Measurements from ENCODE around the gene RBFOX1. TPM values are rescaled to one million over a fixed set of nuclear protein-coding genes. Genes with fewer than 3 reads are reported as not detected.

RBFOX1 gene
- total RNA-seq, 1 donor from 2014 or later: not detected

DNA sequence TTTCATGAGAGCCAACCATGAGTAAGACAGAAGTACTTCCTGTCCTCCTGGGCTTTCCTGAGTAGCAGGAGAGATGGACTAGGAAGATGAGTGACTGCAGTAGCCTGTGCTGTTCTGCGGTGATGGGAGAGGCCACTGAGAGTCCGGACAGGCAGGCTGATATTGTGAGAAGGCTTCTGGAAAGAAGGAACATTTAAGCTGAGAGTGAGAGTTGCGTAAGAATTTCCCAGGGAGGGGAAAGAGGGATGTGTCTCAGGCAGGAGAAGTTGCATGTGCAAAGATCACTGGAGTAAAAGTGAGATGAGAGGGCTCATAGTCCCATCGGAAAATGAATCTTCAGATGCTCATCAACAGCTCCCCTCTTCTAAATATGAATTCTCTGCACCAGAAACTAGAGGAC, 258.3 kb downstream of the RBFOX1 start:
- Histone ChIP-seq H3K27me3 (ENCODE audit: control insufficient read depth, insufficient read depth, low read length) (no peaks in the 10 kb centered on the region), H3K36me3 (ENCODE audit: control insufficient read depth, insufficient read depth, low read length) (no peaks in the 10 kb centered on the region), H3K4me3 (ENCODE audit: low read depth, low read length) (no peak overlapping the region)
- DNase-seq (ENCODE audit: low read depth): no peak
- TF ChIP-seq, protein P1, sequence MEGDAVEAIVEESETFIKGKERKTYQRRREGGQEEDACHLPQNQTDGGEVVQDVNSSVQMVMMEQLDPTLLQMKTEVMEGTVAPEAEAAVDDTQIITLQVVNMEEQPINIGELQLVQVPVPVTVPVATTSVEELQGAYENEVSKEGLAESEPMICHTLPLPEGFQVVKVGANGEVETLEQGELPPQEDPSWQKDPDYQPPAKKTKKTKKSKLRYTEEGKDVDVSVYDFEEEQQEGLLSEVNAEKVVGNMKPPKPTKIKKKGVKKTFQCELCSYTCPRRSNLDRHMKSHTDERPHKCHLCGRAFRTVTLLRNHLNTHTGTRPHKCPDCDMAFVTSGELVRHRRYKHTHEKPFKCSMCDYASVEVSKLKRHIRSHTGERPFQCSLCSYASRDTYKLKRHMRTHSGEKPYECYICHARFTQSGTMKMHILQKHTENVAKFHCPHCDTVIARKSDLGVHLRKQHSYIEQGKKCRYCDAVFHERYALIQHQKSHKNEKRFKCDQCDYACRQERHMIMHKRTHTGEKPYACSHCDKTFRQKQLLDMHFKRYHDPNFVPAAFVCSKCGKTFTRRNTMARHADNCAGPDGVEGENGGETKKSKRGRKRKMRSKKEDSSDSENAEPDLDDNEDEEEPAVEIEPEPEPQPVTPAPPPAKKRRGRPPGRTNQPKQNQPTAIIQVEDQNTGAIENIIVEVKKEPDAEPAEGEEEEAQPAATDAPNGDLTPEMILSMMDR (IDR thresholded peaks at IDR 0.05; ENCODE audit: insufficient read depth, low read length, poor library complexity, severe bottlenecking): no peak

DNA sequence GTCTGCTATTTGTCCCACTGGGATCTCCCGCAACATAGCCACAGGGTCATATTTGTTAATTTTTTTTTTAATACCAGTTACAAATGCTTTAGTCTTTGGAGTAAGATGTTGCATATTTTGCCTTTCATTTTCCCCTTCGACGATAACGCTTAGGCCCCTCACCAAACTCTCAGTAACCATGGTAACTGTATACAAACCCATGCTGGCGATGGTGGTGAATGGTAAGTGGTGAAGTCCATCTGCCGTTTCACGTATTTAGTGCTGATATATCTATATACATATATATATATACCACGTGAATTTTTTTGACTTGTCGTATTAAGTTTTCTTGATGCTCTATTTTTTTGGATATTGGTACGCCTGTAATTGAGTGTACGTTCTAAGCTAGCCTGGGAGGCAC, 263.7 kb downstream of the RBFOX1 start:
- Histone ChIP-seq H3K27me3 (ENCODE audit: control insufficient read depth, insufficient read depth, low read length) (no peaks in the 10 kb centered on the region), H3K4me3 (ENCODE audit: low read depth, low read length) (no peak overlapping the region), H3K36me3 (ENCODE audit: control insufficient read depth, insufficient read depth, low read length) (no peaks in the 10 kb centered on the region)
- no peak for DNase-seq (ENCODE audit: low read depth)
- TF ChIP-seq, protein P1 (IDR thresholded peaks at IDR 0.05; ENCODE audit: insufficient read depth, low read length, poor library complexity, severe bottlenecking): no peak

DNA sequence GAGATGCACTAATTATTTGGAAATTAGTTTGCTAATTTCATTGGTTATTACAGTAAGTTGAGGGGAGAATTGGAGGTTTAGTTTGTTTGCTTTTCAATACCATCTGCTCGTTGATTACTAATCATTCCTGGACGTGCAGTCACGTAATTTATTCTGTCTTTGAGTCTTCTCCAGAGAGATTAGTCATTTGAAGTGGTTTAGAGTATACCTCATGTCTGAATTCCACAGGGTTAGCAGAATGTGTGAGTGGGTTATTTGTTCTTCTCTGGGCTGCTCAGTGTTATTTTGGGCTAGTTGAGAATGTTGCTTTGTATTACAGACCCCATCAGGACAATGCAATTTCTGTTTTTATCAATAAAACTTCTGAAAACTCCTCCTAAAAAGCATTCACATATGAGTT, 265.0 kb downstream of the RBFOX1 start:
- H3K4me3 ChIP-seq (ENCODE audit: low read depth, low read length): no peak overlapping the region
- no peaks in the 10 kb centered on the region for H3K27me3 ChIP-seq (ENCODE audit: control insufficient read depth, insufficient read depth, low read length)
- TF ChIP-seq, protein P1 (IDR thresholded peaks at IDR 0.05; ENCODE audit: insufficient read depth, low read length, poor library complexity, severe bottlenecking): no peak
- DNase-seq (ENCODE audit: low read depth): peak; percentile 47
- no peaks in the 10 kb centered on the region for H3K36me3 ChIP-seq (ENCODE audit: control insufficient read depth, insufficient read depth, low read length)

DNA sequence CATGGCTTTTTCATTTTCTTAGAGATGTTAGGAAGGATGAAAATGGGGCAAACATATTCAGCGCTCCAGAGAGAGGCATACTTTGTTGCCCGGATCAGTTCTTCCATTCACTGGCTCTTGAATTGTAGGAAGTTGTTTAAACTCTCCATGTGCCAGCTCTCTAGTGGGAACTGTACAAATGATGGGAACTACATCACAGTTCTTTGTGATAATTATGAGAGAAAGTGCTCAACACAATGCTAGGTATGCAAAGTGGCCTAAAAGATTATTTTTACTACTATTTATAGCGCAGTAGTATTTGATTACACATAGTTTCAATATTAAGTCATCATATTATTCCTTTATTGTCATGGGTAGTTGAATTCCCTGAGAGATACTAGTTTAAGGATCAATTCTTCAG, 268.5 kb downstream of the RBFOX1 start:
- no peak for DNase-seq (ENCODE audit: low read depth)
- H3K36me3 ChIP-seq (ENCODE audit: control insufficient read depth, insufficient read depth, low read length): no peaks in the 10 kb centered on the region
- TF ChIP-seq, protein P1 (IDR thresholded peaks at IDR 0.05; ENCODE audit: insufficient read depth, low read length, poor library complexity, severe bottlenecking): no peak
- no peak overlapping the region for H3K4me3 ChIP-seq (ENCODE audit: low read depth, low read length)
- H3K27me3 ChIP-seq (ENCODE audit: control insufficient read depth, insufficient read depth, low read length): no peaks in the 10 kb centered on the region

DNA sequence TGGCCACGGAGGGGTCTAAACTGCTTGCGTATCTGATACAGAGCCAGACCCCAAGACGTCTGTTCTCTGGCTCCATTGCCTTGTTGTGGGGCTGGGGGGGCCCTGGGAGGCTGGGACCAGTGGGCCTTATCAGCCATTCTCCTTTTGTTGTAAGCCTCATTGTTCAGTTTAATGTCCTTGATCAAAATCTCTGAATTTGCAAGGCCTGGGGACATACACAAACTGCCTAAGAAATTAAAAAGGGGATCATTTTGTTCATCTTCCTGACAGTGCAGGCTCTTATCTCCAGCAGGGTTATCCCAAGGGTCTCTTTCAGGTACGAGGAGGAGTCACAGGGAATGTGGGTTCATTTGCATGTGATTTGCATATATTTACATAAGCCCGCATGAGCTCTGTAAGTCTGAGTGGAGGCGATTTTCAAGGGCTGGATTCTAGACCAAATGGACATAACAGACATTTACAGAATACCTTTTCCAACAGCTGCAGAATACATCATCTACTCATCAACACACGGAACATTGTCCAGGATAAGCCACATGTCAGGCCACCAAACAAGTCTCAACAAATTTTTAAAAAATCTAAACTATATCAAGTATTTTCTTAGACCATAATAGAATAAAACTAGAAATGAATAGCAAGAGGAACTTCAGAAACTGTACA, 269.8 kb downstream of the RBFOX1 start:
- H3K27me3 ChIP-seq (ENCODE audit: control insufficient read depth, insufficient read depth, low read length): no peaks in the 10 kb centered on the region
- H3K36me3 ChIP-seq (ENCODE audit: control insufficient read depth, insufficient read depth, low read length): no peaks in the 10 kb centered on the region
- no peak for DNase-seq (ENCODE audit: low read depth)
- TF ChIP-seq, protein P1 (IDR thresholded peaks at IDR 0.05; ENCODE audit: insufficient read depth, low read length, poor library complexity, severe bottlenecking): no peak
- no peak overlapping the region for H3K4me3 ChIP-seq (ENCODE audit: low read depth, low read length)

DNA sequence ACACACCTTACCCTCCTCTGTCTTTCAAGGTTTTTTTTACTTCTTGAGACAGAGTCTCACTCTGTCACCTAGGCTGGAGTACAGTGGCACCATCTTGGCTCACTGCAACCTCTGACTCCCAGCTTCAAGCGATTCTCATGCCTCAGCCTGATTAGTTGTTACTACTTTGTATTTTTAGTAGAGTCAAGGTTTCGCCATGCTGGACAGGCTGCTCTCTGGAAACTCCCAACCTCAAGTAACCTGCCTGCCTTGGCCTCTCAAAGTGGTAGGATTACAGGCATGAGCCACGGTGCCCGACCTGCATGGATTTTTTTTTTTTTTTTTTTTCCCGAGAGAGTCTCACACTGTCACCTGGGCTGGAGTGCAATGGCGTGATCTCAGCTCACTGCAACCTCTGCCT, 273.2 kb downstream of the RBFOX1 start:
- Histone ChIP-seq H3K4me3 (ENCODE audit: low read depth, low read length) (no peak overlapping the region), H3K27me3 (ENCODE audit: control insufficient read depth, insufficient read depth, low read length) (no peaks in the 10 kb centered on the region), H3K36me3 (ENCODE audit: control insufficient read depth, insufficient read depth, low read length) (no peaks in the 10 kb centered on the region)
- DNase-seq (ENCODE audit: low read depth): no peak
- TF ChIP-seq, protein P1 (IDR thresholded peaks at IDR 0.05; ENCODE audit: insufficient read depth, low read length, poor library complexity, severe bottlenecking): no peak
